B cell (primary cell): ENCODE measurements around the gene SLC4A1. TPM values are rescaled to one million over a fixed set of nuclear protein-coding genes. Genes with fewer than 3 reads are reported as not detected.
A peak's percentile ranks its signal among the peaks of the same experiment; 100 is the strongest.

Experiments
- ATAC-seq: fragments of 200-7000 bp; cut with Tn5 transposase; one replicate; pipeline ENCODE4 v1.10.0; 2021; ENCODE audit warnings: low read depth, mild to moderate bottlenecking, moderate number of reproducible peaks, moderate library complexity
- CTCF ChIA-PET: fragments of 350-600 bp; sonication (Branson Sonifier 250); formaldehyde crosslinking; loops from one replicate; lab custom pipeline; 2021; ENCODE audit warnings: antibody characterized with exemption, inconsistent platforms; lab: Charles Lee
- POLR2A ChIA-PET: fragments of 350-600 bp; sonication (Branson Sonifier 250); formaldehyde crosslinking; loops from one replicate; lab custom pipeline; 2021; ENCODE audit warnings: antibody characterized with exemption; lab: Charles Lee
- DNase-seq: peaks from one replicate; pipeline ENCODE4 v3.0.0; 2013
- H2AFZ ChIP-seq: 2 replicates; pipeline ENCODE4 v1.6.1; 2012; ENCODE audit warnings: mild to moderate bottlenecking, low read depth, low read length; ENCODE audit not compliant: insufficient read depth, poor library complexity, severe bottlenecking
- H3K27ac ChIP-seq, 2 donors: 1 replicate in 1 of 2; 2 replicates in 1 of 2; pipeline ENCODE4 v1.5.1; 2012 to 2013; ENCODE audit warnings: low read length in 2 of 2, mild to moderate bottlenecking in 2 of 2, moderate library complexity in 1 of 2
- H3K27me3 ChIP-seq, 4 experiments: fragments of 200-600 bp in 1 of 4; sonication (generic) in 1 of 4; replicated peaks in 1 of 4; 1 replicate in 2 of 4; 2 replicates in 2 of 4; pipeline versions ENCODE4 v1.6.1 to v1.7.0; 2013 to 2016; ENCODE audit warnings: low read length in 3 of 4, mild to moderate bottlenecking in 2 of 4, mixed read lengths in 1 of 4, moderate library complexity in 1 of 4; ENCODE audit not compliant: insufficient read depth in 4 of 4, control insufficient read depth in 3 of 4; ENCODE audit errors: control extremely low read depth in 1 of 4
- H3K36me3 ChIP-seq, 2 experiments: replicated peaks in 1 of 2; 1 replicate in 1 of 2; 2 replicates in 1 of 2; pipeline versions ENCODE4 v1.6.1 to v1.7.1; 2013; ENCODE audit warnings: low read length in 1 of 2; ENCODE audit not compliant: insufficient read depth in 2 of 2, control insufficient read depth in 1 of 2; ENCODE audit errors: control extremely low read depth in 1 of 2, extremely low read depth in 1 of 2
- H3K4me1 ChIP-seq, 2 donors: fragments of 200-600 bp in 1 of 2; sonication (generic) in 1 of 2; 1 replicate in 1 of 2; 2 replicates in 1 of 2; pipeline versions ENCODE4 v1.5.1 to v1.6.1; 2013 to 2017; ENCODE audit warnings: low read length in 2 of 2; ENCODE audit not compliant: control insufficient read depth in 2 of 2, insufficient read depth in 2 of 2
- H3K4me2 ChIP-seq: replicated peaks from 2 replicates; pipeline ENCODE3; 2012; ENCODE audit warnings: mild to moderate bottlenecking, low read depth, low read length; ENCODE audit not compliant: poor library complexity, severe bottlenecking
- H3K4me3 ChIP-seq, 5 experiments: fragments of 200-600 bp in 1 of 5; sonication (generic) in 1 of 5; 1 replicate in 3 of 5; 2 replicates in 2 of 5; pipeline versions ENCODE4 v1.5.1 to v1.7.0; 2011 to 2016; ENCODE audit warnings: low read length in 4 of 5, mild to moderate bottlenecking in 4 of 5, low read depth in 2 of 5, control low read depth in 1 of 5, moderate library complexity in 1 of 5; ENCODE audit not compliant: insufficient read depth in 1 of 5; ENCODE audit errors: control extremely low read depth in 1 of 5, extremely low read depth in 1 of 5
- H3K79me2 ChIP-seq: fragments of 200-600 bp; sonication (generic); one replicate; pipeline ENCODE4 v1.6.0; 2016; ENCODE audit warnings: low read length; ENCODE audit not compliant: control insufficient read depth, insufficient read depth
- H3K9ac ChIP-seq: fragments of 200-600 bp; sonication (generic); 2 replicates; pipeline ENCODE4 v1.6.1; 2017; ENCODE audit warnings: mild to moderate bottlenecking, low read length, moderate library complexity
- H3K9me3 ChIP-seq, 3 donors: one replicate each; pipeline versions ENCODE4 v1.6.1 to v1.7.1; 2013; ENCODE audit warnings: low read length in 2 of 3; ENCODE audit not compliant: control insufficient read depth in 2 of 3, insufficient read depth in 1 of 3; ENCODE audit errors: control extremely low read depth in 1 of 3
- H4K20me1 ChIP-seq: 2 replicates; pipeline ENCODE4 v1.6.0; 2012; ENCODE audit warnings: mild to moderate bottlenecking, low read length; ENCODE audit not compliant: insufficient read depth, control insufficient read depth, poor library complexity, severe bottlenecking
- H3K27ac Mint-ChIP-seq: one replicate; pipeline ENCODE4 v1.8.0; 2021; ENCODE audit warnings: mixed read lengths
- H3K27me3 Mint-ChIP-seq: one replicate; pipeline ENCODE4 v1.8.0; 2021; ENCODE audit warnings: mixed read lengths
- H3K4me1 Mint-ChIP-seq: one replicate; pipeline ENCODE4 v1.8.0; 2021; ENCODE audit warnings: mixed read lengths
- H3K4me3 Mint-ChIP-seq: one replicate; pipeline ENCODE4 v1.8.0; 2021; ENCODE audit warnings: mixed read lengths
- H3K9me3 Mint-ChIP-seq: one replicate; pipeline ENCODE4 v1.8.0; 2022; ENCODE audit warnings: mixed read lengths; ENCODE audit not compliant: insufficient read depth
- EZH2 ChIP-seq: IDR thresholded peaks from 2 replicates; pipeline ENCODE4 v1.6.1; 2012; ENCODE audit warnings: borderline replicate concordance, low read depth, mild to moderate bottlenecking, moderate library complexity, low read length; ENCODE audit not compliant: insufficient read depth, poor library complexity, severe bottlenecking
- WGBS: methylation state at CpG from one replicate; pipeline ENCODE4 v1.1.5; 2013; ENCODE audit warnings: missing lambda C conversion rate; ENCODE audit not compliant: insufficient coverage; 5-methylcytosine and 5-hydroxymethylcytosine counted together
- intact Hi-C: fragments of 100-400 bp; cut with micrococcal nuclease; formaldehyde crosslinking; loops from one replicate; pipeline ENCODE4 v1.10.0; 2022
- polyA plus RNA-seq: library from polyadenylated mRNA; depleted of rRNA; stranded (reverse); fragments of >200 nt; gene quantifications from 2 replicates; pipeline ENCODE4 v1.2.3, GENCODE V29; 2012
- total RNA-seq, 2 donors: library from RNA; stranded (reverse); fragments of 120-200 nt in 1 of 2; gene quantifications; 1 replicate in 1 of 2; 2 replicates in 1 of 2; pipeline versions ENCODE4 v1.2.3 to v1.2.4, GENCODE V29; 2013 to 2022
- TF ChIP-seq, protein P1 (sequence below): fragments of 200-600 bp; IDR thresholded peaks from one replicate; pipeline ENCODE4 v1.8.0; 2022; ENCODE audit warnings: antibody characterized with exemption, mild to moderate bottlenecking

SLC4A1 gene
- total and polyA plus RNA-seq, 2 donors (not counting 1 experiment from before 2014, with no cell fraction given), result 0.22 TPM; not detected in 1

DNA sequence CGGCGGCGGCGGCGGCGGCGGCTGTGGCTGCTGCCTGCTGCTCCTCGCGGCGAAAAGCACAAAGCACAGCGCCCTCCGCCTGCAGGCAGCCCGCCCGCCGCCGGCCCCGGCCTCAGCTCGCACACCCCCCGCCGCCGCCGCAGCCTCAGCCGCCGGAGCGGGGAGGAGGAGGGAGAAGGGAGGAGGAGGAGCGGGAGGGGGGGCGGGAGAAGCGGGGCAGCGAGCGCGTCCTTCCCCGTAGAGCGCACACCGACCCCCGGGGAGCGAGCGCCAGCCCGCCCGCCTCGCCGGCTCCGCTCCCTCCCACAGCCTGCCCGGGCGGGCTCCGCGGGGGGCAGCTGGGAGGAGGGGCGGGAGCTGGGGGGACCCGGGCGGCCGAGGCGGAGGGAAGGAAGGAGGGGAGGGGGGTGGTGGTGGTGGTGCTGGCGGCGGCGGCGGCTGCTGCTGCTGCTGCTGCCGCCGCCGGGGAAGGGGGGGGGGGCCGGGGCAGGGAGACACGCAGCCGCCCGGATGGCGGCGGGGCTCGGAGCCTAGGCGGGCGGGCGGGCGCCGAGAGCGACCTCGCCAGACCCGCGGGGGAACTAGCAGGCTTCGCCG is 48.2 kb downstream of the SLC4A1 start, which contains the start of gene UBTF:
UBTF (minus strand) TSS at position 60 of the 597 bp plus-strand sequence. CDS start 1,446 bp downstream, outside the sequence.
- Mint-ChIP-seq H3K4me3 (peak within 1 kb of the TSS; percentile 91), H3K27me3 (no peaks in the 10 kb centered on the region), H3K27ac (peak within 1 kb of the TSS; percentile 98), H3K4me1 (peaks cover 44% of the 10 kb centered on the region), H3K9me3 (no peaks in the 10 kb centered on the region)
- peak; percentile 16 for ATAC-seq
- Histone ChIP-seq H3K36me3 (peaks cover 0 to 14% of the 10 kb centered on the region in 2 experiments), H3K9ac (peak within 1 kb of the TSS; percentile 82), H3K27me3 (no peaks in the 10 kb centered on the region), H2AFZ (peak within 1 kb of the TSS; percentile 74), H3K4me3 (peak within 1 kb of the TSS; percentile 55 to 91 (median 87)), H3K27ac (peak within 1 kb of the TSS; percentile 84 to 87), H3K79me2 (peaks cover 43% of the 10 kb centered on the region), H3K4me2 (peak within 1 kb of the TSS; percentile 92), H3K4me1 (peaks cover 41% of the 10 kb centered on the region in 2 donors), H4K20me1 (no peaks in the 10 kb centered on the region), H3K9me3 (no peaks in the 10 kb centered on the region)
- DNase-seq, result no peak
- ChIA-PET POLR2A (interaction anchor here (0.6 to 7.8 kb wide), 15 partner anchors 9 to 135 kb away, joined by 3 to 100 read pairs (median 4); partner anchors contain the start of genes ATXN7L3, GRN, SLC25A39 and TMUB2), CTCF (interaction anchor here (1.0 to 5.5 kb wide), 9 partner anchors 9 to 129 kb away, joined by 5 to 62 read pairs (median 8); partner anchors contain the start of genes GRN, HDAC5 and SLC25A39)
- TF ChIP-seq, protein P1, sequence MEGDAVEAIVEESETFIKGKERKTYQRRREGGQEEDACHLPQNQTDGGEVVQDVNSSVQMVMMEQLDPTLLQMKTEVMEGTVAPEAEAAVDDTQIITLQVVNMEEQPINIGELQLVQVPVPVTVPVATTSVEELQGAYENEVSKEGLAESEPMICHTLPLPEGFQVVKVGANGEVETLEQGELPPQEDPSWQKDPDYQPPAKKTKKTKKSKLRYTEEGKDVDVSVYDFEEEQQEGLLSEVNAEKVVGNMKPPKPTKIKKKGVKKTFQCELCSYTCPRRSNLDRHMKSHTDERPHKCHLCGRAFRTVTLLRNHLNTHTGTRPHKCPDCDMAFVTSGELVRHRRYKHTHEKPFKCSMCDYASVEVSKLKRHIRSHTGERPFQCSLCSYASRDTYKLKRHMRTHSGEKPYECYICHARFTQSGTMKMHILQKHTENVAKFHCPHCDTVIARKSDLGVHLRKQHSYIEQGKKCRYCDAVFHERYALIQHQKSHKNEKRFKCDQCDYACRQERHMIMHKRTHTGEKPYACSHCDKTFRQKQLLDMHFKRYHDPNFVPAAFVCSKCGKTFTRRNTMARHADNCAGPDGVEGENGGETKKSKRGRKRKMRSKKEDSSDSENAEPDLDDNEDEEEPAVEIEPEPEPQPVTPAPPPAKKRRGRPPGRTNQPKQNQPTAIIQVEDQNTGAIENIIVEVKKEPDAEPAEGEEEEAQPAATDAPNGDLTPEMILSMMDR, result peak; percentile 2
- no peak for TF ChIP-seq EZH2
- intact Hi-C loops, result loop anchor here (2.0 kb wide), 1 partner anchor 79 kb away; the partner anchor contains the start of gene HROB
- WGBS, result under 1% methylated on average over 44 of the region's 76 CpGs
